Activated CD8-positive, alpha-beta memory T cell treated with anti-CD3 and anti-CD28 coated beads, Interleukin-2, amount 50 U/mL, for 1 hour (primary cell): ENCODE measurements around the gene MGP.
A peak's percentile ranks its signal among the peaks of the same experiment; 100 is the strongest.

Experiments used
- DNase-seq: peaks from one replicate; pipeline ENCODE4 v3.0.0-alpha.2; 2020; ENCODE audit errors: extremely low read depth

MGP gene

DNA sequence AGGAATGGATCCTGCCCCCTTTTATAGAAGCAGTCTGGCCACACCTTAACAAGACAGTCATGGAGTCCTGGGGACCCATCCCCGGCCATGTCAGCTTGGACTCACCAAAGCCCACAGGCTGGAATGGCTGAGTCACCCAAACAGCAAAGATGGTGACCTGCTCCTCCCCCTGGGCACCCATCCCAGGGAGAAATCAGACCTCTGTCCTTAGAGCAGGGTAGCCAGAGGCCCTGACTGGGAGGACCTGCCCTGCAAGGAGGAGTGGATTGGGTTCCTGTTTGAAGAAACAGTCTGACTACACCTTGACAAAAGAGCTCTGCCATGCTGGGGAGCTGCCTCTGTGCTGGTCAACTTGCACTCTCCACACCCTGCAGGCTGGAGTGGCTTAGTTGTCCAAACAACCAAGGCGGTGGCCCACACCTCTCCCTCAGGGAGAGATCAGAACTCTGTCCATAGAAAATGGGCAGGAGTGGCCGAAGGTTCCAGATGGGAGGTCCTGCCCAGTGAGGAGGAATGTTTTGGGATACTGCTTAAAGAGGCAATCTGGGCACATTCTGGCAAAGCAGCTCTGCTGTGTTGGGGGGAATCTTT, 16.6 kb downstream of the MGP start:
- no peak for DNase-seq

DNA sequence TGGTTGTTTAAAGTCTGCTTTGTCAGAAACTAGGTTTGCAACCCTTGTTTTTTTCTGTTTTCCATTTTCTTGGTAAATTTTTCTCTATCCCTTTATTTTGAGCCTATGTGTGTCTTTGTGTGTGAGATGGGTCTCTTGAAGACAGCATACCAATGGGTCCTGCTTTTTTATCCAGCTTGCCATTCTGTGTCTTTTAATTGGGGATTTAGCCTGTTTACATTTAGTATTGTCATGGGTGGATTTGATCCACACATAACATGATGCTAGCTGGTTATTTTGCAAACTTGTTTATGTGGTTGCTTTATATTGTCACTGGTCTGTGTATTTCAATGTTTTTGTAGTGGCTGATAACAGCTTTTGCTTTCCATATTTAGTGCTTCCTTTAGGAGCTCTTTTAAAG, 25.2 kb downstream of the MGP start:
- DNase-seq = no peak

DNA sequence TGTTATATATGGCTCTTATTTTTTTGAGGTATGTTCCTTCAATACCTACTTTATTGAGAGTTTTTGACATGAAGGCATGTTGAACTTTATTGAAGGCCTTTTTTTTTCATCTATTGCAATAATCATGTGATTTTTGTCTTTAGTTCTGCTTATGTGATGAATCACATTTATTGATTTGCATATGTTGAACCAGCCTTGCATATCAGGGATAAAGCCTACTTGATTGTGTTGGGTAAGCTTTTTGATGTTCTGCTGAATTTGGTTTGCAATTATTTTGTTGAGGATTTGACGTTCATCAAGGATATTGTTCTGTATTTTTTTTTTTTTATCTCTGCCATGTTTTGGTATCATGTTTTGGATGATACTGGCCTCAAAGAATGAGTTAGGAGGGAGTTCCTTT, 27.1 kb downstream of the MGP start:
- no peak for DNase-seq

DNA sequence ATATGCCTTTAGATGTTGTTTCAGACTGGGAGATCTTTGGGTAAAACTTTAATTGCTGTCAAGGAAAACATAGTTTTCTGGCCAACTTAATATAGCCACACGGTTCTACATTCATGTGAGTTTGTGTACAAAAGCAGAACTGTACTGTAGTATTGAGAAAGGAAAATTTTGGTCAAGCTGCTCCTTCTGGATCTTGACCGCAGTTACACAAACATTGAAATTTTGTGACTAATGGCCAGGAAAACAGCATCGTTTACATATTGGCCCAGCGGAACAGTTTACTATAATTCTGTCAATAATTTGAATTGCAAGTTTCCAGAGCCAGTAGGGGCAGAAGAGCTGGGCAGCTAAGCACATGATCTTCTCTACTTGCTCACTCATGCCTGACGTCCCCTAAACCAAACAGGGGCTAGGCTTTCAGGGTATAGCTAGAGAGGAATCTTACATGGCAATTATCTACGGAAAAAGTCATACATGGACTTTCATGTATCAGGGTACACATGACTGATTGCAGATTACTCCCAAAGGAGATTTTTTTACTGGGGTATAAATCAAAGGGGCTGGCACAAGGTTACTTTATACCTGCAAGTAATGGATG, 31.0 kb downstream of the MGP start:
- no peak for DNase-seq

DNA sequence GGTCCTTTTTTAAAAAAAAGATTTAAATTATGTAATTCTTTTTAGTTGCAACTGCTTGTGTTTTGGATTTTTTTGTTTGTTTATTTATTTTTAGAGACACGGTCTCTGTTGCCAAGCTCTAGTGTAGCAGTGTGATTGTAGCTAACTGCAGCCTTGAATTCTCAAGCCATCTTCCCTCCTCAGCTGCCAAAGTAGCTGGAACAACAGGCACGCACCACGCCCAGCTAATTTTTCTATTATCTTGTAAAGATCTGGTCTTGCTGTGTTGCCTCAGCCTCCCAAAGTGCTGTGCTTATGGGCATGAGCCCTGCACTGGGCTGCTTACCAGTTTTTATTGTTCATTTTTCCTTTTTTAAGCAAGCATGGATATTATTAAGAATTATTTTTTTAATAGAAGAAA, 31.7 kb downstream of the MGP start:
- no peak for DNase-seq

DNA sequence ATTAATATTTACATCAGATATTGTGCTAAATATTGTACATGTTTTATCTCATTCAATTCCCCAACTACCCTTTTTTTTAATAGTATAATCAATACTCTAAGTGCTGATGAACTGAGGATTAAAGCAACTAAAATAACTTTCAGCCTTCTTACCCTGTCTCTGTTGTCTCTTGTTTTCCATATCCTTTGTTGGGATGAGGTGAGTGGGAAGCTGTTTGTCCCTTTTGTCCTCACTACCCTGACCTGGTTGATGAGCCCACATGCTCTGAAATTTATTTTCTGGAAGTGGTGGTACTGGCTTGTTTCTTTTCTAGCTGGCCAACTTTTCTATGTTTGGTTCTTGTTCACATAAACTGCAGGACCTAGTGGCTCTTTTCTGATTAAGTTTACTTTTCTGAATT, 32.8 kb downstream of the MGP start:
- DNase-seq = no peak

DNA sequence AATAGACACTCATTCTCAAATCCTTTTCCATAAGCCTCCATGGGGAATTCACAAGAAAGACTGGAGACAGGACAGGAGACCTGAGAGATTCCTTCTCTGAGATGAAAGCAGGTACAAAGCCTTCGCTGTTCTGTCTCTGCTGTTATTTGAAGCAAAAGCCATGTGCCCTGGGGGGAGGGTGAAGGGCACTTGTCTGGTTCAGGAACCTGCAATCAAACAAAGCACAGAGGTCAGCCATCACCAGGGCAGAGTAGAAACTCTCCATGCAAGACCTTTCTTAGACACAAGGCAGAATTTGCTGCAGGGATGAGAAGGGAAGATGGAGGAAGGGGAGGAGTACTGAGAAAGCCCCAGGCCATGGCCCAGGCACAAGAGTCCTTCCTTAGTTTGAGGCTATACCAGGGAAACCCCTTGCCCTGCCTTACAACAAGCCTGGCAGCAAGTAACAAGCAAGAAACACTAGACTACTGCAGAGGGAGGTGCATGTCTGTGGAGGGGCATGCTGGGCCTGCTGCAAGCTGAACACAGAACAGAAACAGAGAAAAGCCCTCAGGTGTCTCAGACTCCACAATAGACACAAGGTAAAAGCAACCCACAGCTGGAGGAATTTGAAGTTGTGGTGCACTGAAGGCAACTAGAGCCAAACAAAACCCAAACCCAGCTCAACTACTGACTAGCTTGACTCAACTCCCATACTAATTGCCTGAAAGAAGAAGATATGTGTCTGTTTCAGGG, 34.6 kb downstream of the MGP start:
- DNase-seq = no peak

DNA sequence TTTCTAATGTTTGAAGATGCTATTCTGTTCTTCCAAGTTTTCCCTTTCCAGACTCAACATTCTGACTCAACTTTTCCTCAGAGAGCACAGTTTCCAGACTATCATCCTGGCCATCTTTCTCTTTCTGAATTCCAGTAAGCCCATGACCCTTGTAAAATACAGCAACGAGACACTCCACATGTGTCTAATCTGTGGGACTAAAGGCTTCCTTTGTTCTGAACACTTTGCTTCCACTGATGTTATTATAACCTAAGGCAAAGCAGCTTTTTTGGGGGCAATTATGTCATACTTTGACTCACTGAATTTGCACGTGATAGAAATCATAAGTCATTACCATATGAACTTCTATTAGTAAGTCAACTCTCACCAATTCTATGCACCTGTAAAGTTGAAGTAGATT, 36.0 kb downstream of the MGP start:
- DNase-seq = no peak

DNA sequence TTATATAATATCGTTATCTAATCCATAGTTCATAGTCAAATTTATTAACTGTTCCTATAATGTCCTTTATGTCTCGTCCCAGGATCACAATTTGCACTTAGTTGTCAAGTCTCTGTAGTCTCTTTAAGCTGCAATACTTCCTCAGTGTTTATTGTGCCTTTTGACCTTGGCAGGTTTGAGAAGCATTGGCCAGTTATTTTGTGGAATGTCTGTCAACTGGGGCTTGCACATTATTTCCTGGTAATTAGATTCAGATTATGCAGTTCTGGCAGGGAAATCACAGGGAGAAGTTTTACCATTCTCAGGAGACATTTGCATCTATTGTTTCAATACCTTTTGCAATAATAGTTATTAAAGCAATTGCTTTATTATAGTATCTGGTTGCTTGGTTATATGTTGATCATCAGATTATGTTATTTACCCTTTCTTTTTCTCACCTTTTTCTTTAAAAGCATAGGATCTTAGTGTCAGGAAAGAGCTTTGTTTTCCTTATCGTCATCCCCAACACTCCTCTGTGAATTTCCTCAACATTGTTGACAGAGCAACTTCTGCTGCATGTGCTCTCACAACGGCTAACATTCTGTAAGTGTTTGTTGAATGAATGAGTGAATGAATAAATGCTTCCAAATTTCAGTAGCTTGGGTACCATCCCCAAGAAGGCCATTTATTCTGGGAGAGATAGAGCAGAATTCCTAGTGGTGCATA, 38.6 kb downstream of the MGP start:
- no peak for DNase-seq

DNA sequence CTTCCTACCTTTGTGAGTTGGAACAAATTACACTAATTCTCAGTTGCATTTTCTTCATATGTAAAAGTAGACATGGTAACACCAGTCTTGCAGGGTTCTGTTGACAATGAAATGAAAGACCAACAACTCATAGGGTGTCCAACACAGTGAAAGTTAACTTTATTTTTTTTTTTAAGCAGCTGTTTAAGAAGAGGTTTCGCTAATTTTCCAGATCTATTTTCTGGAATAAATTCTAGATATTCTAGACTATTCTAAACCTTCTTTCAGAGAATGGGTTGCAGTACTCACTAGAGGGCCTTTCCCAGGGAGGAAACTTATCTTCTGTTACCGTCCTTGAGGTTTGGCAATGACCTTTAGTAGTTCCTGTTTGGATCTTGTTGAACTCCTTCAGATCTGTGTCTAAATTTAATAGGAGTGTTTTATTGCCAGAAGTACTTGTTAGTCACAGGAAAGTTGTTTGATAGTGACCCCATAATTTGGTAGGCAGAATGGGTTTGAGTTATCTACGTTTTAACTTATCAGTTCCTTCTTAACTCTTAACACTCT, 39.5 kb downstream of the MGP start:
- no peak for DNase-seq

DNA sequence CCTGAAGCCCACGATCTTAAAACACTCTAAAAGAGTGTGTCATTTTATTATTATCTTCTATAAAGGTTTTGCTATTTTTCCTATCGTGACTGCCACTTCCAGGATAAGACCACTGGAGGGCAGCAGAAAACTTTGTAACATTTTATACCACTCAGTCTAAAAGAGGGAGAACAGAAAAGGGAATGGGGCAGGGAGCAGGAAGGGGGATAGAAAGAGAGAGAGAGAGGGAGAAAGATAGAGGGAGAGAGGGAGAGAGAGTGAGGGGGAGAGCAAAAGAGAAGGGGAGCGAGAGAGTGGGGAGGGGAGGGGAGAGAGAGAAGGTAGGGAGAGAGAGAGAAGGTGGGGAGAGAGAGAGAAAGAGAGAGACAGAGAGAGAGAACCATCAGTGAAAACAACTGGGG, 40.3 kb downstream of the MGP start:
- DNase-seq = peak; percentile 7

DNA sequence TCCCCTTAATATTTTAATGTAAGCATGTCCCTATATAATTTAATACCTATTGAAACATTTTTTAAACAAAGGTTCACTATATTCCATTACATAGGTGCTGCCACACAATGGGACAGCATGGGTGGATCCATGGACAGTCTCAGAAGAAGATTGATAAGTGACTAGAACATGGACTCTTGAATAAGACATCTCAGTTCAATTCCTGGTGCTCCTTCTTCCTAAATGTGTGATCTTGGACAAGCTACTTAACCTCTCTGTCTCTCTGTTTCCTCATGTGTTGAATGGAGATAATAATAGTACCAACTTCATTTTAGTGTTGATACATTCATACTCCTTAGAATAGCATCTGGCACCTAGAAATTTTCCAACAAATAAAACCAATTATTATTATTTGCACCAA, 41.3 kb downstream of the MGP start:
- DNase-seq = no peak

DNA sequence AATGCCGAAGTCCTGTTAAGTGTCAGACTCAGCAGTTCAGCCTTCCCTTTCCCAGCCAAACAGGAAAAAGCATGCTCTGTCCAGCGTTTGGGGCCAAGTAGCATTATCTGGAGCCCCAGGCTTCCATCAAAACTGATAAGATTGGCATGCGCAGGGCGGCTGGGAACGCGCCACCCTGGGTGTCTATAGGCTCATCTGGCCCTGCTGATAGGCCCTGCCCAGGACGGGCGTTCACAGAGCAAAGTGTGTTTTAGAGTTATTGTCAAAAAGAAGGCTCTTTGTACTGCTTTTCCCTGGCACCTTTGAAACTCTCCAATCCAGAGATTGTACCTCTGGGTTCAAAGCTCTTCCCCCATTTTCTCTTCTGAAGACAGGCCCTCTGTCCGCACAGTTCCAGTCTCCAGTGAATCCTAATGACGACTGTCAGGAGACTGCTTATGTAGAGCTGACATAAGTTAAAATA, 42.2 kb downstream of the MGP start, which contains the start of gene ART4:
Gene ART4 (minus strand): TSS at position 102 of the 463 bp plus-strand sequence. CDS start 413 bp downstream, outside the sequence.
- no peak for DNase-seq

DNA sequence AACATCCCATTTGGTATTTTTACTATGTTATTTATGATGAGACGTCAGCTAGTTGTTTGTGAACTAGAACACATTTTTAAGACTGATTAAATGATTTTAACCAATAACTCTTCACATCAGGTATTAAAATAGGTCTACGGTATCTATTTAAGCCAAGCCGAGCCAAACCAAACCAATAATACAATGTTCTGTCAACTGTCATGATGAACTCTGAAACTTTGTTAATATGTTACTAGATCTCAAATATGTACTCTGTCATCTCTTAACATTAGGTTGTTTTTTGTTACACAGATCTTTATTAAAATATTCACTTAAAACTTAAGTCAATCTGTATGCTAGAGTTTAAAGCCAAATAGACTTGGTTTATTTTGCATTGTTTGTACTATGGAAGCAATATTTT, 43.3 kb downstream of the MGP start:
- DNase-seq = no peak

DNA sequence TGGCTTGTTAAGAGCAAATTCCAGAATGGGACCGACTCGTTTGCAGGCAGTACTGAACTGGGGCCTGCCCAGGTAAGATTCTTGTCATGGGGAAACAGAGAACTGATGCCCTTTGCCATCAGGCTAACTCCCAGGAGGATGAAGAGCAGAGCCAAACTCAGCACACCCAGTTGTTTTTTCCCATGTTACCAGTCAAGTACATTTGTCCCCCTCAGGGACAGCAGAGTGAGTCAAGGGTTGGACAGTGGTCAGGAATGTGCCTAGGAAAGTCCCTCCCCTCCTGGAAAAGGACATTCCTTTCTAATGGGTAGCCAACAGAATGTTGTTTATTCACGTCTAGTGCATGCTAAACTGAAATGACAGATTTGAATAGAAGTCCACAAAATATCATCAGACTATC, 43.9 kb downstream of the MGP start:
- DNase-seq = no peak

DNA sequence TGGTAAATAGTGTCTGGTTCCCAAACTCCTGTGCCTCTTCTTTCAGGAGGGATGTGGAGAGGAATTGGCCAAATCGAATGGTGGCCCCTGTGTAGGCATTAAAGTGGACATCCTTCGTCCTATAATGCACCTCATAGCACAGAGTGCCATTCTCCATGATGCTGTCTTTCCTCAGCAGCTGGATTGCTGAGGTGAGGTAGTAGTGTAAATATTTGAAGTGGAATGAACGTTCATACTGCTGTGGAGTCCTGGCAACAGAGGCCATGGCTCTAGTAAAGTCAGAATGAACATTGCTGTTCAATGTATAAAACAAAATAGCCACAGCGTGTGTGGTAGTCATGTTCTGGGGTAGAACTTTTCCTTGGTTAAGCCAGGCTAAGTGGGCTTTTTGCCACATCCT, 45.0 kb downstream of the MGP start:
- no peak for DNase-seq

DNA sequence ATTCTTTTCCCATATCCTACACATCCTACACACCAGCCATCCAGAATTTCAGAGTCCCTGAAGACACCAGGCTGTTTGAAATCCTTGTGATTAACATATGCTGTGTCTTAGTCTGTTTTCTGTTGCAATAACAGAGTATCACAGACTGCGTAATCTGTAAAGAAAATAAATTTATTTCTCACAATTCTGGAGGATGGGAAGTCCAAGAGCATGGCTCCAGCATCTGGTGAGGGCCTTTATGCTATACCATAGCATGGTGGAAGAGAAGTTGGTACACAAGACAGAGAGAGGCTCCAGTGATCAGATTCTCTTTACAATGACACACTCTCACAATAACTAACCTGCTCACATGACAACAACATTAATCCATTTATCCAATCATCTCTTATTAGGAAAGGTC, 46.4 kb downstream of the MGP start:
- DNase-seq = no peak

DNA sequence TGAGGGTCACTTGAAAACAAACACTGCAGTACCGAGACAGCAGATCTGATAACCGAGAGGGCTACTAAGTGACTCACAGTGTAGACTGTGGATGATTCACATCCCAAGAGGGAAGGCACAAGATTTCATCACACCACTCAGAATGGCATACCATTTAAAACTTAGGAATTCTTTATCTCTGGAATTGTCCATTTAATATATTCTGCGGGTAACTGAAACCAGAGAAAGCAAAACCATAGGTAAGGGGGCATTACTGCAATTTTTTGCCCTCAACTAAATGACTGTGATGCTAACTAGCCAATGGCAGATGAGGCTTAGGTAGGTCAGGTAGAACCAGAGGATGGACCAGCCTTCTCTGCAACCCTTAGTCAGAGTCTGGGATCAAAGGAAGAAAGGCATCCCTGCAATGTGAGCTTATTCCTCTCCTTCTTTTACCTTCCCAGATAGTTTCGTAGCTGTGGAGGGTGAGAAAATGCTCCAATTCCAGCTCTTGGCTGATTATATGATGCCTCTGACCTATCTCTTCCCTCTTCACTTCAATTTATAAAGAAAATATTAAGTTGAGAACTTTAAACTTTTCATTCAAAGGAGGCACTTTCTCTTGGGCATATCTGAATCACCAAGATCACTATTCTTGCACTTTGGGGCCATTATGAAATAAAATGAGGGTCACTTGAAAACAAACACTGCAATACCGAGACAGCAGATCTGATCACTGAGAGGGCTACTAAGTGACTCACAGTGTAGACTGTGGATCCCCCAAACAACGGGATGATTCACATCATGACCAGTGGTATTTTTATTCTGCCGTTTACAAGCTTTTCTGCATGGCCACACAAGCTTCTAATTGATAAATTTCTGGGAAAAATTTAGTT, 49.1 kb downstream of the MGP start:
- DNase-seq = no peak

DNA sequence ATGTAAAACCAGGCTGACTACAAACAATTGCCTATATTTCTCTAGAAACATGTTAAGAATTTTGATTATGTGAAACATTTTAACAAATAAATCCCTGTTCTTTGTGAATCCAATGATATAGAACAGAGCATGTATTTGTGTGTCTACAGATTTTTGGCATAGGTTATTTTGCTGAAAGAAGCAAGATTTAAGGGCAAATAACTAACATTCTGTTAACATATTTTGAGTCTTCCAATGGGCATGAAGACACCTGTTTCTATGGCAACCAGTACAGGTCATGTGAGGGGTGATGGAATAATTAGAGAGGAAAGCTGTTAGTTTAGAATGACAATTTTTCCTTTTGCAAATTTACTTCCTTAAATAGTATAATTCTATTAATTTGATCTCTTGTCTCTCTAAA, 51.1 kb downstream of the MGP start:
- no peak for DNase-seq

DNA sequence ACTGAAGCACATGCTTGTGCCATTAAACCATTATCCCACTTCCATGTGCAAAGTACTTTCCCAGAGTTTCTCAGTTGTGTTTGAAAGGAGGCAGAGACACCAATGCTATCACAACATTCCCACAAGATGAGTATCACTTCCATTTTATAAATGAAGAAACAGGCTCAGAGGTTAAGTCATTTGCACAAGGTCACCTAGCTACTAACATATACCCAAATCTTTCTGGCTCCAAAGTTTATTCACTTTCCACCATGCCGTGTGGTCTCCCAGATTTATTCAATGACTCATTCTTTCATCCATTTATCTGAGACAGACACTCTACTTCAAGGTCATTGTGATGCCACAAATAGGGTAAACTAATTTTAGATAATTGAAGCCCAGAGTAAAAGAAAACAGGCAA, 51.7 kb downstream of the MGP start:
- no peak for DNase-seq

DNA sequence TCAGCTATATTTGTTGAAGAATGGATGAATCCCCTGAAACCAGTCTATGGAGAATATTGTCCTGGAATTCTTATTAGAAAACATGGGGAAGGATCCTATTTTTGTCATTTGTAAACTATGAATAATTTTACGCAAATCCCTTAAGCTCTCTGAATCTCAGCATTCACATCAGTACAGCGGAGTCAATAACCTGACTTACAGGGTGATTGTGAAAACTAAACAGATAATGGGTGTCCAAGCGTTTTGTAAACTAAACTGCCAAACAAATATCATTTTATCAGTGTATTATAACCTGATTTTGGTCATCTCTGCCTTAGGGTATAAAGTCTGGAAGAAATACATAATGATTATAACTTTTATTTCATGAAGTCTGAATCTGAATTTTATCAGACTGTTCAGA, 52.3 kb downstream of the MGP start:
- DNase-seq = no peak
